DOHH2 (cell line): ENCODE results near the gene MTCL1.

Experiments used
- H3F3A ChIP-seq: fragments of 200-600 bp; sonication (generic), shearing (Covaris generic); 2 replicates; pipeline ENCODE4 v1.6.0; 2016; ENCODE audit warnings: antibody characterized with exemption, mild to moderate bottlenecking; ENCODE audit not compliant: control insufficient read depth, insufficient read depth
- H3K27ac ChIP-seq: fragments of 200-600 bp; sonication (generic); 2 replicates; pipeline ENCODE4 v1.5.1; 2014; ENCODE audit warnings: low read depth, mild to moderate bottlenecking, low read length, moderate library complexity
- H3K27me3 ChIP-seq: fragments of 200-600 bp; sonication (generic); 2 replicates; pipeline ENCODE4 v1.6.1; 2014; ENCODE audit warnings: mild to moderate bottlenecking, low read length, mixed read lengths; ENCODE audit not compliant: control insufficient read depth
- H3K36me3 ChIP-seq: fragments of 200-600 bp; sonication (generic); 2 replicates; pipeline ENCODE4 v1.6.1; 2014; ENCODE audit warnings: mild to moderate bottlenecking, low read length, moderate library complexity, mixed read lengths; ENCODE audit not compliant: control insufficient read depth
- H3K4me1 ChIP-seq: fragments of 200-600 bp; sonication (generic); 2 replicates; pipeline ENCODE4 v1.6.1; 2014; ENCODE audit warnings: mild to moderate bottlenecking, low read length, mixed read lengths; ENCODE audit not compliant: control insufficient read depth
- H3K4me2 ChIP-seq: fragments of 200-600 bp; sonication (generic); 2 replicates; pipeline ENCODE4 v1.6.0; 2014; ENCODE audit warnings: mild to moderate bottlenecking, low read length, moderate library complexity
- H3K4me3 ChIP-seq: fragments of 200-600 bp; sonication (generic); 2 replicates; pipeline ENCODE4 v1.5.1; 2014; ENCODE audit warnings: mild to moderate bottlenecking, low read length, mixed read lengths
- H3K79me2 ChIP-seq: fragments of 200-600 bp; sonication (generic); 2 replicates; pipeline ENCODE4 v1.6.1; 2014; ENCODE audit warnings: mild to moderate bottlenecking, low read length, mixed read lengths; ENCODE audit not compliant: control insufficient read depth
- H3K9me2 ChIP-seq: fragments of 200-600 bp; sonication (generic); replicated peaks from 2 replicates; pipeline ENCODE4 v1.6.1; 2014; ENCODE audit warnings: mild to moderate bottlenecking, low read length, mixed read lengths; ENCODE audit not compliant: control insufficient read depth
- H3K9me3 ChIP-seq: fragments of 200-600 bp; sonication (generic); 2 replicates; pipeline ENCODE4 v1.6.1; 2014; ENCODE audit warnings: antibody characterized with exemption, low read length, mixed read lengths; ENCODE audit not compliant: control insufficient read depth, insufficient read depth
- H4K20me1 ChIP-seq: fragments of 200-600 bp; sonication (generic); 2 replicates; pipeline ENCODE4 v1.6.0; 2014; ENCODE audit warnings: low read depth, mild to moderate bottlenecking, antibody characterized with exemption, low read length, moderate library complexity; ENCODE audit not compliant: control insufficient read depth, insufficient read depth
- CTCF ChIP-seq: fragments of 200-600 bp; sonication (generic); IDR thresholded peaks from one replicate; pipeline ENCODE4 v1.5.1; 2014; ENCODE audit warnings: antibody characterized with exemption, mild to moderate bottlenecking, low read depth, low read length; ENCODE audit not compliant: poor library complexity, severe bottlenecking
- EZH2phosphoT487 ChIP-seq: fragments of 200-600 bp; sonication (generic); IDR thresholded peaks from 2 replicates; pipeline ENCODE4 v1.6.1; 2017; ENCODE audit warnings: borderline replicate concordance, mild to moderate bottlenecking, antibody characterized with exemption, low read length, moderate library complexity, mixed read lengths

MTCL1 gene

DNA sequence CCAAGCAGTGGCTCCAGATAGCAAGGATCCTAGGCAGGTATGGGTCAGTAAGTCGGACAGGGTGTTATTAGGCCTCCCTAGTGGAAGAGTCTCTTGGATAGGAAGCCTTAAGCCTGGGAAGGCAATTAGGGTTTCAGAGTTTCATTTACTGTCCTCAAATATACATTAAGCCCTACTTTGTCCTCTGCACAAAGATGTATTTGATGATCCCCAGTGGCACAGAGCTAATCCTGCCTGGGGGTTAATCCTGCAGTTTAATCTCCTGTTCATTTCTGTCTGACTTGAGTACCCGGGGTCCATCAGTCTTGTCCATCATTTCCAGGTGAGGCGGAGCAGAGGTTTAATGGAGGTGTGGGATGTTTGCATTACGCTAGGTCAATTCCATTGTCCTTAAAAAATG lies 62.0 kb downstream of the MTCL1 start:
- peaks cover 3% of the 10 kb centered on the region; the same call in 1 of the 2 replicates for H3K36me3 ChIP-seq
- H3K9me2 ChIP-seq: no peaks in the 10 kb centered on the region
- H3K4me1 ChIP-seq: no peaks in the 10 kb centered on the region
- no peaks in the 10 kb centered on the region for H3F3A ChIP-seq
- H3K4me3 ChIP-seq: no peak overlapping the region
- no peaks in the 10 kb centered on the region for H3K27me3 ChIP-seq
- H3K4me2 ChIP-seq: no peak overlapping the region
- no peaks in the 10 kb centered on the region for H3K79me2 ChIP-seq
- no peak overlapping the region for H3K27ac ChIP-seq
- H3K9me3 ChIP-seq: no peaks in the 10 kb centered on the region; the same call in 1 of the 2 replicates
- H4K20me1 ChIP-seq: no peaks in the 10 kb centered on the region
- TF ChIP-seq EZH2phosphoT487 (no peak), CTCF (no peak)

- no peaks in the 10 kb centered on the region for H3K9me3 ChIP-seq
- H3K4me1 ChIP-seq: no peaks in the 10 kb centered on the region
- TF ChIP-seq CTCF: no peak
- TF ChIP-seq EZH2phosphoT487: no peak
- no peaks in the 10 kb centered on the region for H3F3A ChIP-seq
- H4K20me1 ChIP-seq: no peaks in the 10 kb centered on the region
- no peaks in the 10 kb centered on the region for H3K79me2 ChIP-seq
- H3K9me2 ChIP-seq: no peaks in the 10 kb centered on the region
- no peaks in the 10 kb centered on the region for H3K27me3 ChIP-seq
- H3K4me2 ChIP-seq: no peak overlapping the region
- H3K36me3 ChIP-seq: no peaks in the 10 kb centered on the region
- H3K4me3 ChIP-seq: no peak overlapping the region
- no peak overlapping the region for H3K27ac ChIP-seq
These were observed 64.2 kb downstream of the MTCL1 start for GRCh38 chr18:8769509-8770095.

DNA sequence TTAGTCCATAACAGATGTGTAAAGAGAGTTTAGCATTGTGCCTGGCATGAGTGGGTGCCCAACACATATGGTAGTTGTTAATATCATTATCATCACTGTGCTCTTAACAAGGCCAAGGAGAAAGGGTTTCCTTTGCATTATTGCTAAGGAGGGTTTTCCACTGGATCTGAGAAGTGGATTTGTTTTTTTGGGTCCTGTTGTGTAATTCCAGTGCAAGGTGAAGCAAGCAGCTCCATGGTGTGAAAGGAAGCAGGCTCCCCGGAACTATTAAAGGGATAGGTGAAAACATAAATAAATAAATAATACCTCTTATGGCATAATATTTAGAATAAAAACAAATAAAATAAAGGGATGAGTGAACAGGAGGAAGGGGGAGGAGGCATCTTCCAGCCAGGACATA lies 65.3 kb downstream of the MTCL1 start:
- no peaks in the 10 kb centered on the region for H3F3A ChIP-seq
- TF ChIP-seq CTCF: no peak
- no peak for TF ChIP-seq EZH2phosphoT487
- no peak overlapping the region for H3K4me3 ChIP-seq
- H3K79me2 ChIP-seq: no peaks in the 10 kb centered on the region
- H3K4me1 ChIP-seq: no peaks in the 10 kb centered on the region
- no peaks in the 10 kb centered on the region for H3K9me3 ChIP-seq
- no peaks in the 10 kb centered on the region for H3K27me3 ChIP-seq
- no peaks in the 10 kb centered on the region for H4K20me1 ChIP-seq
- no peaks in the 10 kb centered on the region for H3K9me2 ChIP-seq
- no peak overlapping the region for H3K27ac ChIP-seq
- H3K36me3 ChIP-seq: no peaks in the 10 kb centered on the region
- H3K4me2 ChIP-seq: no peak overlapping the region
